Immature natural killer cell (primary cell): Measurements from ENCODE around the gene EBF3. TPM values are rescaled to one million over a fixed set of nuclear protein-coding genes. Genes with fewer than 3 reads are reported as not detected.

Source experiments
- DNase-seq, 3 donors: peaks; one replicate each; pipeline ENCODE4 v3.0.0; 2022; ENCODE audit warnings: mixed read lengths in 1 of 3
- H3K27ac Mint-ChIP-seq, 6 donors: one replicate each; pipeline ENCODE4 v1.8.0; 2020; ENCODE audit warnings: mixed read lengths in 6 of 6, mild to moderate bottlenecking in 5 of 6, inconsistent platforms in 4 of 6, moderate library complexity in 3 of 6
- H3K27me3 Mint-ChIP-seq, 3 donors: one replicate each; pipeline ENCODE4 v1.8.0; 2020 to 2021; ENCODE audit warnings: low read depth in 3 of 3, mild to moderate bottlenecking in 3 of 3, mixed read lengths in 3 of 3, moderate library complexity in 3 of 3, inconsistent platforms in 1 of 3
- H3K36me3 Mint-ChIP-seq, 3 donors: one replicate each; pipeline ENCODE4 v1.8.0; 2020; ENCODE audit warnings: mixed read lengths in 3 of 3, inconsistent platforms in 2 of 3, mild to moderate bottlenecking in 2 of 3
- H3K4me1 Mint-ChIP-seq, 2 donors: one replicate each; pipeline ENCODE4 v1.8.0; 2020; ENCODE audit warnings: inconsistent platforms in 2 of 2, mild to moderate bottlenecking in 2 of 2, mixed read lengths in 2 of 2, moderate library complexity in 1 of 2
- H3K4me3 Mint-ChIP-seq, 5 donors: one replicate each; pipeline ENCODE4 v1.8.0; 2020; ENCODE audit warnings: mild to moderate bottlenecking in 5 of 5, mixed read lengths in 5 of 5, inconsistent platforms in 3 of 5, moderate library complexity in 3 of 5
- H3K9me3 Mint-ChIP-seq, 6 donors: one replicate each; pipeline ENCODE4 v1.8.0; 2020; ENCODE audit warnings: mild to moderate bottlenecking in 6 of 6, mixed read lengths in 6 of 6, inconsistent platforms in 4 of 6, moderate library complexity in 3 of 6
- polyA plus RNA-seq, 3 donors: library from polyadenylated mRNA; unstranded; fragments of 300-500 nt; fragmentation: Illumina TruSeq; gene quantifications; one replicate each; pipeline ENCODE4 v1.2.3, GENCODE V29; 2021

Gene EBF3
- polyA plus RNA-seq, 3 donors from 2014 or later, result not detected

DNA sequence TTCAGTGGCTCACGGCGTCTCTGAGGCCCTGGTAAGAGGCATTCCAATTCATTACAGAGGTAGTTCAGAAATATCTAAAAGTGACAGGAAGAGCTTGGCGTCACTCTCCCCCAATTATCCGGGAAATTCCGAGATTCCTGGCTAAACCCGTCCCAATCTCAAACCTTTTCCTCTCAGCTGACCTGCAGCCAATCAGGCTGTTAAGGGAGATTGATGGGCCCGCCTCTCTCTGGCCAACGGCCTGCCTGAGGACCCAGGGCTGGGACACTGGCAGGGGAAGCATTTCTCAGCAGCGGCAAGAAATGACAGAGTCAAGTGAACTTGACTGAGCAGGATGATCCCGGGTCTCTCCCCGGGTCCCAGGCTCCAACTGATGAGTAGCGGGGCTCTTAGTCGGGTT is 72.3 kb downstream of the EBF3 start:
- H3K27me3 Mint-ChIP-seq, result peaks cover 0 to 8% (median 0%) of the 10 kb centered on the region in 3 donors

DNA sequence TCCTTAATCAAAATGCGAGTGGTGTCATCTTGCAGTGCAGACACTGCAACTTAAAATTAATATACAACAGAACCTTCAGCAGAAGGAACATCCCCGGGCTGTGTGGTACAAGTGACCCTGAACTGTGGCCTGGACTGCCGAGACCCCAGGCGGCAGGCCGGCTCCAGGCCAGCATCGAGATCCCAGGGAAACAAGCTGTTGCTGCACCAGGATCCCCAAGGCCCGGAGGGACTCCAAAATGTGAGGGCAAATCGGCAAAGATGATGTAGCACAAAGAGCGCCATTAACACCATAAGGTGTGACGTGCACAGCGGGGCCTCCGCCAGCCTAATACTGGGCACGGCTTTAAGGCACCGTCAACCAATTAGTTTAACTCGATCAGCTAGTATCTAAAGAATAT is 73.9 kb downstream of the EBF3 start:
- Mint-ChIP-seq H3K4me3 (no peak overlapping the region), H3K27me3 (peaks cover 0 to 8% (median 0%) of the 10 kb centered on the region in 3 donors), H3K36me3 (no peaks in the 10 kb centered on the region), H3K27ac (no peak overlapping the region), H3K4me1 (no peaks in the 10 kb centered on the region), H3K9me3 (no peaks in the 10 kb centered on the region)
- DNase-seq, result no peak

More for the DNA sequence above, 72.3 kb downstream of the EBF3 start:
- Mint-ChIP-seq H3K27ac (no peak overlapping the region), H3K36me3 (no peaks in the 10 kb centered on the region), H3K4me3 (no peak overlapping the region), H3K9me3 (no peaks in the 10 kb centered on the region), H3K4me1 (no peaks in the 10 kb centered on the region)
- no peak for DNase-seq

DNA sequence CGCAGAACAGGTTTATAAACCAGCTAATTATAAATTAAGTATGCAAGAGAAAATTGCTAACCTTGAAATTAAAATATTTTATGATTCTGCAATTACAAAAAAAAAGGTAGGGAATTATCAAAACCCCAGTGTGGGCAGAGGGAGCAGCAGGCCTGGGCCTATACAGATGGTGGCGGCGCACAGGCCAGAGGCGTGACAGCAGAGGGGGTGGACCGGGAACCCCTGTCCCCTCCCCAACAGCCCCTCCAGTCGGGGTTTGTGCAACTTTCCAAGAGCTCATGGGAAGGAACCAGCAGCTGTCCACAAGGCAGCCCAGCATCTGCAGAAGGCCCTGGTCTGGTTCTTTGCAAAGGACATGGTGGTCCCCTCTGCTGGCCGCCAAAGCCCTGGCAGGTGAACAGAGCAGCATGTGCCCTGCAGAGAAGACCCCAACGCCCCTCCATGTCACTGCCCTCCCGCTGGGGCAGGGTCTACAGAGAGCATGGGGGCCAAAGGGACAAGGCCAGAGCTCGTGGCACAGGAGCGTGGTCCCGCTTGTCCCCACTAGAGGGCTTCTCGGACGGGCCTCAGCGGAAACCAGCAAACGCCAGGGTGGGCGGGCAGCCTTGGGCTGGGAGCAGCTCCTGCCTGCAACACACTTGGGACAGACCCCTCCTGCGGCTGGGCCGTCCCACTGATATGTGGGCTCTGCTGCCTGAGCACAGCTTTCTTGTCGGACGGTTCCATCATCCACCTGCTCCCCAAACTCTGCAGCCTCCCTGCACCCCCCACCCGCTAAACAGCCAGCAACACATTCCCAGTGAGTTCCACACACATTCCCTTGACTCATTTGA is 75.1 kb downstream of the EBF3 start:
- DNase-seq, result peak; percentile 3 to 25 (median 17)
- Mint-ChIP-seq H3K36me3 (no peaks in the 10 kb centered on the region), H3K9me3 (no peaks in the 10 kb centered on the region)

DNA sequence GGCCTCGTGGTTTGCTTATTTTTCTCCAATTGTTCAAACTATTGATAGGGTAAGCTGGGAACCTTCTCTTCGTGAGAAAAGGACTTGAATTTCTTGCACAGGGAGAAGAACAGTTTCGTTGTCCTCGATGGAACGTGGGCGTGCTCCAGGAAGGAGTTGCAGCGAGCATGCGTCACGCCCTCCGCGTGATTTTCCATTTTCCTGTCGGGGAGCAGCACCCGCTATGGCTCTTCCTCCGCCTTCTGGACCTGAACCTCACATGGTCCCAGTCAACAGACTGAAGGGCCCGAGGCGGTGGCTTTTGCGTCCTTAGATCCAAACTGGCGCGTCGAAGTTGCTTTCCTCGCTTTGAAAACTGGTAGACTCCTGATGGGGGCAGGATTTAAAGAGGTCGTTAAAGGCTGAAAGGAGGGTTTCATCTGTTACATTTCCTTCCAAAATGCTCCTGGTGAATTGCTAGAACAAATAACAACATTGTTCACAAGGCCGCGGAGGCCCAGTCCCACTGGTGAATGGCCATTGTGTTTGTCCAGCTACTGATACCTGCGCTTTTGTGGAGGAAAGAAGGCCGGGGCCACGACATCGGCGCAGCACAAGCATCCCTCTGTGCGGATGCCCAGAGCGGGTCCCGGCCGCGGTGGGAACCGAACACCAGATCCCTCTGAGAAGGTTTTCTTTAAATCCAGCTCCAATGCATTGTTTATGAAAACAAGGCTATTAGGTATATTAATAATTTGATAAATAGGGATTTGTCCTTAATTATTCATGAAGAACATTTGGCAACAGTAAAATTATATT is 75.9 kb downstream of the EBF3 start:
- DNase-seq, result no peak
- Mint-ChIP-seq H3K9me3 (no peaks in the 10 kb centered on the region), H3K27me3 (peaks cover 0 to 8% (median 0%) of the 10 kb centered on the region in 3 donors), H3K4me1 (no peaks in the 10 kb centered on the region), H3K4me3 (no peak overlapping the region), H3K36me3 (no peaks in the 10 kb centered on the region), H3K27ac (no peak overlapping the region)

More for the DNA sequence above, 75.1 kb downstream of the EBF3 start:
- H3K27me3 Mint-ChIP-seq, result peaks cover 0 to 8% (median 0%) of the 10 kb centered on the region in 3 donors
- H3K4me3 Mint-ChIP-seq, result no peak overlapping the region
- H3K4me1 Mint-ChIP-seq, result no peaks in the 10 kb centered on the region
- no peak overlapping the region for H3K27ac Mint-ChIP-seq

DNA sequence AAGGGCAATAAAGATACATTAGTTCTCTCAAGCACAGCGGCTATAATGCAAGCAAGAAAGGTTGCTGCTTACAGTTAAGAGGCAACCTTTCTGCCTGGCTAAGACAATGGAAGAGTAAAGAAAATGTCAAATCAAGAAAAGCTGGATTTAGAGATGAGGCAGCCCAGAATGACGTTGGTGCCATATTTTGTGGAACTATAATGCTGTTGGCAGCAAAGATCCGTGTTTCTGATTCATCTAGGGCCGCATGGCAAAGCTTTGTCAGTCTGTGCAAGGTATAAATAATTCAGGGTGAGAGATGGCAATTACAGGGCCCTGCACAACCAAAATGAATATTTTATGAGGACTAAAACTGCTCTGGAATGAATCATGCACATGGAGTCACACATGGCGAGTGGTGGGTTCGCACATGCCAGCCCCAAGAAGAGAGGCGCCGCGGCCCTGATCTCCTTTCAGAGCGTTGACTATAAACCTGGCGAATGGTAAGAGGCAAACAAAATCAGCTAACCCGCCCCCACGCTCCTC is 76.6 kb downstream of the EBF3 start:
- Mint-ChIP-seq H3K4me1 (no peaks in the 10 kb centered on the region), H3K27me3 (peaks cover 0 to 8% (median 0%) of the 10 kb centered on the region in 3 donors), H3K27ac (no peak overlapping the region), H3K36me3 (no peaks in the 10 kb centered on the region), H3K9me3 (no peaks in the 10 kb centered on the region), H3K4me3 (no peak overlapping the region)
- DNase-seq, result no peak

GRCh38 chr10:129886263-129886662 is 77.8 kb downstream of the EBF3 start:
- Mint-ChIP-seq H3K4me3 (no peak overlapping the region), H3K27me3 (peaks cover 0 to 8% (median 0%) of the 10 kb centered on the region in 3 donors), H3K27ac (no peak overlapping the region), H3K9me3 (no peaks in the 10 kb centered on the region), H3K36me3 (no peaks in the 10 kb centered on the region), H3K4me1 (no peaks in the 10 kb centered on the region)
- no peak for DNase-seq

DNA sequence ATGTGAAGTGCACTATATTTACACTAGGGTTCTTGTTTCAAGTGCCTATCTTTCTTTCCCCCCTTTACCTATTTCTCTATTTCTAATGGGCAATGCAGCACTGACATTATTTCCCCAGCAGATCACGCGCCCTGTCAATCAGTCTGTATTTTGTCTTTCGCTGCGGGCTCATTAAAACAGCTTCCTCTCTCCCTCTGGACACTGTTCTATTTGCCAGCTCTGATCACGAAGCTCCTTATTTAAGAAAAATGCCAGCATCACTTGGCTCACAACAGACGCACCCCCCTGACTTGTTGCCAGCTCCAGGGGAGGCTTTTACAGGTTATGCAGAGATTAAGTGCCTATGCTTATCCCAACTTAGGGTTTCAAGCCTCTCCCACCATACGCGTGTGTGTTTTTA is 78.5 kb downstream of the EBF3 start:
- no peak for DNase-seq
- Mint-ChIP-seq H3K36me3 (no peaks in the 10 kb centered on the region), H3K9me3 (no peaks in the 10 kb centered on the region), H3K27ac (no peak overlapping the region), H3K4me3 (no peak overlapping the region), H3K27me3 (peaks cover 0 to 8% (median 0%) of the 10 kb centered on the region in 3 donors), H3K4me1 (no peaks in the 10 kb centered on the region)

- no peak for DNase-seq
Observed at GRCh38 chr10:129884398-129885078, 79.5 kb downstream of the EBF3 start.

GRCh38 chr10:129883626-129884397 is 80.3 kb downstream of the EBF3 start:
- peaks cover 0 to 9% (median 0%) of the 10 kb centered on the region in 3 donors for H3K27me3 Mint-ChIP-seq
- no peak for DNase-seq
- no peak overlapping the region for H3K4me3 Mint-ChIP-seq
- no peaks in the 10 kb centered on the region for H3K9me3 Mint-ChIP-seq
- no peaks in the 10 kb centered on the region for H3K36me3 Mint-ChIP-seq
- no peak overlapping the region for H3K27ac Mint-ChIP-seq
- H3K4me1 Mint-ChIP-seq, result no peaks in the 10 kb centered on the region

More at GRCh38 chr10:129884398-129885078, 79.5 kb downstream of the EBF3 start:
- H3K4me1 Mint-ChIP-seq, result no peaks in the 10 kb centered on the region
- H3K4me3 Mint-ChIP-seq, result no peak overlapping the region
- no peaks in the 10 kb centered on the region for H3K36me3 Mint-ChIP-seq
- no peak overlapping the region for H3K27ac Mint-ChIP-seq
- H3K9me3 Mint-ChIP-seq, result no peaks in the 10 kb centered on the region
- peaks cover 0 to 13% (median 0%) of the 10 kb centered on the region in 3 donors for H3K27me3 Mint-ChIP-seq

- no peaks in the 10 kb centered on the region for H3K4me1 Mint-ChIP-seq
- H3K27ac Mint-ChIP-seq, result no peak overlapping the region
- H3K36me3 Mint-ChIP-seq, result no peaks in the 10 kb centered on the region
- no peak overlapping the region for H3K4me3 Mint-ChIP-seq
- H3K27me3 Mint-ChIP-seq, result peaks cover 0 to 9% (median 0%) of the 10 kb centered on the region in 3 donors
- no peak for DNase-seq
- no peaks in the 10 kb centered on the region for H3K9me3 Mint-ChIP-seq
Observed at GRCh38 chr10:129883029-129883428, 81.0 kb downstream of the EBF3 start.

GRCh38 chr10:129882291-129883010 is 81.6 kb downstream of the EBF3 start:
- Mint-ChIP-seq H3K4me3 (no peak overlapping the region), H3K4me1 (no peaks in the 10 kb centered on the region), H3K9me3 (no peaks in the 10 kb centered on the region), H3K27ac (no peak overlapping the region), H3K27me3 (peaks cover 0 to 6% (median 1%) of the 10 kb centered on the region in 3 donors), H3K36me3 (no peaks in the 10 kb centered on the region)
- no peak for DNase-seq

DNA sequence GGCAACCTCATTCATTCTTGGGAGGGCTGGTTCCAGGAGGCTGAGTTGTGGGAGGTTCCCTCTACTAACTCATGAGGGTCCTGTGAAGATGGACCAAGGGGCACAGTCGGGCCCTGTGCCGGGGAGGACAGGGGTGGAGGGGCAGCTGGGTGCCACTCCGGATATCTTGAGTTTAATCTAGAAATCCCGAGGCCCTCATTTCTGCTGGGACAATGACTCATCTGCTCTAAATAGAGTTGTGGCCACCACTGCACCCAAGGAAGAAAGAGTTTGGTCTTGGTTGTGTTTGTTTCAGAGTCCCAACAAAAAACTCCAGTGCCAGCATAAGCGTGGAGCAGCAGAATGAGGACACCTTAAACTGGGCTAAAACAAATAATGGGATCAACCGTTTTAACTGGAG is 82.4 kb downstream of the EBF3 start:
- H3K36me3 Mint-ChIP-seq, result no peaks in the 10 kb centered on the region
- no peak for DNase-seq
- H3K4me3 Mint-ChIP-seq, result no peak overlapping the region
- no peaks in the 10 kb centered on the region for H3K4me1 Mint-ChIP-seq
- H3K27ac Mint-ChIP-seq, result no peak overlapping the region
- peaks cover 0 to 7% (median 1%) of the 10 kb centered on the region in 3 donors for H3K27me3 Mint-ChIP-seq
- no peaks in the 10 kb centered on the region for H3K9me3 Mint-ChIP-seq
